Activated CD8-positive, alpha-beta memory T cell treated with anti-CD3 and anti-CD28 coated beads for 24 hours (primary cell): Measurements from ENCODE around the gene UFD1.
A peak's percentile ranks its signal among the peaks of the same experiment; 100 is the strongest.
"Not testable (repeated sequence)": the region's sequence is repeated elsewhere in the genome, so short reads cannot be mapped to it uniquely, and the experiment has no call there.

ENCODE experiments used
- DNase-seq: peaks from one replicate; pipeline ENCODE4 v3.0.0-alpha.2; 2020

UFD1 gene

DNA sequence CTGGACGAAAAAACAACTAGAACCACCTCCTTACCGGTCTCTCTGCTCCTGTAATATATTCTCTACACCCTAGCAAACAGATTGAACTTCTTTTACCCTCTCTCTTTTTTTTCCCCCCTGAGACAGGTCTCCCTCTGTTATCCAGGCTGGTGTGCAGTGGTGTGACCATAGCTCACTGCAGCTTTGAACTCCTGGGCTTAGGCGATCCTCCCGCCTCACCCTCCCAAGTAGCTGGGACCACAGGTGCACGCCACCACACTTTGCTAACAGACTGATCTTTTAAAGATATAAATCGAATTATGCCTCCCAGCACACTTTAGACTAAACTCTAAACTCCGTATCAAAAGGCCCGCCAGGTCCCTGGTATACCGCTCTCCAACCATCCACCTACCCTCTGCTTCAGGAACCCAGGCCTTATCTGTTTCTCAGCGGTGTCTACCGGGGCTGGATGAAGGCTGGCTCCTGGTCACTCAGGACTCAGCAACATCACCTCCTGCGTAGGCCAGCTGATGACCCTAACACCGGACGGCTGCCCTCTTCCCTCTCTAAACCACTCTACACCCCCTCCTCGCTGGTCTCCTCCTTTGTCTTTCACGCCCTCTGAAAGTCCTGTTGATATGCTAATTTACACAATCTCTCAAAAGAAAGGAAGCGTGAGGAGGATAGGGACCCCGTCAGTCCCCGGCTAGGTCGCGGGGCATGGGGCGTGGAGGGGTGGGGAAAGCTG lies 32.2 kb downstream of the UFD1 start:
- no peak for DNase-seq

GRCh38 chr22:19445279-19445982 lies 33.6 kb downstream of the UFD1 start:
- DNase-seq: not testable (repeated sequence)

GRCh38 chr22:19443544-19444211 lies 35.3 kb downstream of the UFD1 start:
- DNase-seq: no peak

DNA sequence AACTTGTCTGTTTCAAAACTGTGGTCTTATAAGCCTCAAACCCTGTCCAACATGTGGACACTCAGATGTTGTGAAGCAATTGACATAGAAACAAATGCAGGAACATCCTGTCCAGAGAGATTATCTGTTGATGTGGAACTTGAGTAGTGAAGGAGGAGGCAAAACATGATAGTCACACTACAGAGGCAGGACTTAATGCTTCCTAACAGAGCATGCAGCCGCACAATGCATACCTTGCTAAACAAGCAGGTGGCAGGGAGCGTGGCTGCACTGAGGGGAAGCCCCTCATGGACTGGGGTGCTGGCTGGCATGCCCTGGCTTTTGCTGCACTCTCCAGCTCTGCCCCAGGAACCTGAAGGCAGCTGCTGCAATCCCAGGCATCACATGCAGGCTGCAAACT lies 36.8 kb downstream of the UFD1 start:
- DNase-seq: no peak

GRCh38 chr22:19440411-19441195 lies 38.4 kb downstream of the UFD1 start:
- DNase-seq: peak; percentile 42

DNA sequence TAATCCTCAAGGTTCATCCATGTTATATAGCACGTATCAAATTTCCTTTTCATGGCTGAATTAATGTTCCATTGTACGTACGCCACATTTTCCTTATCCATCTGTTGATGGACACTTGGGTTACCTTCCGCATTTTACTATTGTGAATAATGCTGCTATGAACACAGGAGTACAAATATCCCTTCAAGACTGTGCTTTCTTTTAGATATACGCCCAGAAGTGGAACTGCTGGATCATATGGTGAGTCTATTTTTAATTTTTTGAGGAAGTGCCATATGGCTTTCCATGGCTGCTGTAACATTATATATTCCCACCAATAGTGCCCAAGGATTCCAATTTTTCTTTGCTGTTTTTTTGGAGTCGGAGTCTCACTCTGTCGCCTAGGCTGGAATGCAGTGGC lies 40.7 kb downstream of the UFD1 start:
- no peak for DNase-seq

DNA sequence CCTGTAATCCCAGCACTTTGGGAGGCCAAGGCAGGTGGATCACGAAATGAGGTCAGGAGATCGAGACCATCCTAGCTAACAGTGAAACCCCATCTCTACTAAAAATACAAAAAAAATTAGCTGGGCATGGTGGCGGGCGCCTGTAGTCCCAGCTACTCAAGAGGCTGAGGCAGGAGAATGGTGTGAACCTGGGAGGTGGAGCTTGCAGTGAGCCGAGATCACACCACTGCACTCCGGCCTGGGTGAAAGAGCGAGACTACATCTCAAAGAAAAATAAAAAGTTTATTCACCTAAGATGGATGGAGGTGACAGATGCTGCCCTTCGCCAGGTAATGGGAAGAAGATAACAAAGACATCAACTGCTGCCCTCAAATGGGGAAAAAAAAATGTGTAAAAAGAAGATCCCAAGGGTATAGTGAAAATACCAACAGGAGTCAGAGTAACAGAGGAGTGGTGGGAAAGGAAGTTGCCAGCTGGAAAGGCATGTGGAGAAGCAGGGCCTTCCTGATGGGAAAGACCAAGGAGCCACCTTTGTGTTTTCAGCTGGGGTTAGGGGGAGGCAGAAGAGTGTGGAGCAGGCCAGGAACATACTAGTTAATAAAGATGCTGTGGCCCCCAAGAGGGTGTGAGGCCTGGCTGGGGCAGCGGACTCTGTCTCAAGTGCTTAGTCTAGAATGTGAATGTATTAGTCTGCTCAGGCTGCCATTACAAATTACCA lies 42.4 kb downstream of the UFD1 start:
- not testable (repeated sequence) for DNase-seq

GRCh38 chr22:19434829-19435580 lies 44.0 kb downstream of the UFD1 start:
- no peak for DNase-seq

DNA sequence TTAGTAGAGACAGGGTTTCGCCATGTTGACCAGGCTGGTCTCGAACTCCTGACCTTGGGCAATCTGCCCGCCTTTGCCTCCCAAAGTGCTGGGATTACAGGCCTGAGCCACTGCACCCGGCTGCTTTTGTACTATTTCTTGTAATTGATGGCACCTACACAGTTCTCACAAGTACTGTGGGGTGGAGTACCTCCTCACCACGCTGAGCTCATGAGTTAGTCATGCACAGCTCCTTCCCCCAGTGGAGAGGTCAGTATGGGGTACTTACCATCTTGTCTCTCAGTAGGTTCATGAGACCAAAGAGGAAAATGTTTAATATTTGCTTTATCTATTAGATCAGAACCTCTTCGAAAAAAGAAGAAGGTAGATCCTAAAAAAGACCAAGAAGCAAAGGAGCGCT lies 44.6 kb downstream of the UFD1 start:
- no peak for DNase-seq

DNA sequence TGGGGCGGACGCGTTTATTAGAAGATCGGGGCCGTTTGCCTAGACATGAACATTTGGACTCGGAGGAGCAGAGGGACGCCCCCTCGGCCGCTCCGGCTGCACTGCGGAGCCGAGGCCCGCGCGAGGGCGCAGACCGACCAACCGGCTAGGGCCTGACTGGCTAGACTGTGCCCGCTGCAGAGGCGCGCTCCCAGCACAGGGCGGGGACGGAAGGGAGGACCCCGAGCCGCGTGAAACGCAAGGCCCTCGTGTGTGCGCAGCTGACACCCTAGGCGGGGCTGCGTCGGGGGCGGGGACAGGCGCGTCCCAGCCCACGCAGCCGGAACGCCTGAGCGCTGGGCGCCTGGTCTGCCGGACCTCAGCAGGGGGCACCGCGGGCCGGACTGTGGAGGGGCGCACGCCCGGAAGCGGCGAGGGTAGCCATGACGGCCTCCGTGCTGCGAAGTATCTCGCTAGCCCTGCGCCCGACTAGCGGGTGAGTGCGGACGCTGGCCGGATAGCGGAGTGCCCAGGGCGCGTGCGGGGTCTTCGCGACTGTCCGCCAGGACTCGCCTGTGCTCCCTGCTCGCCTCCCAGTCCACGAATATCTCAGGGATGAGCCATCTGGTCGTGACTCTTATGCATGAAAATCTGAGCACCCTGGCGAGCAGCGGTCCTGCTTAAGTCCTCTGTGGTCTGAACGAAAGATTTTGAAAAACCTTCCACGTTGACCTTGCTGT lies 46.7 kb downstream of the UFD1 start, which contains the start of gene MRPL40:
TSS of gene MRPL40 (plus strand) at position 413 of the 719 bp plus-strand sequence. CDS start at position 423, 10 bp downstream.
- peak; percentile 96 for DNase-seq

DNA sequence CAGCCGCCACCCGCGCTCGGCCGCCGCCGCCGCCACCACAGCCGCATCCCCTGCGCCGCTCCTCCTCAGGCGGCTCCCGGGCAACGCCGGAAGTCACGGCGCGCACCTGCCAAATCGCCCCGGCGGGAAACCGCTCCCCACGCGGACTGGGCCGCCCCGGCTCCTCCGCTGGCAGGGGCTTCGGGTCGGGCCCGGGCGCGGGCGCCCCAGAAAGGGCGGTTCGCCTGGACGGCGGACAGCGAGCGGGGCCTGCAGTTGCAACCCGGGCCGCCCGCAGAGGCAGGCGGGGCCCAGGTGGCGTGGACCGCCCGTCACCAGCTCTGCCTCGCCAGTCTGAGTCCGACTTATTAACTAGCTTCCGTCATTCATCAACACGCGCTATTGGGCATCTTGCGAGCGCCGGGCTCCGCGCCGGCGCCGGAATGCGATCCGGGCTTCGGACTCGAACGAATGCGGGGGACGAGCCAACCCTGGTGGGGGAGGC lies 47.3 kb downstream of the UFD1 start, which contains the start of gene HIRA:
TSS of gene HIRA (minus strand) at position 85 of the 484 bp plus-strand sequence. CDS start 257 bp downstream, outside the sequence.
- DNase-seq: peak; percentile 98

DNA sequence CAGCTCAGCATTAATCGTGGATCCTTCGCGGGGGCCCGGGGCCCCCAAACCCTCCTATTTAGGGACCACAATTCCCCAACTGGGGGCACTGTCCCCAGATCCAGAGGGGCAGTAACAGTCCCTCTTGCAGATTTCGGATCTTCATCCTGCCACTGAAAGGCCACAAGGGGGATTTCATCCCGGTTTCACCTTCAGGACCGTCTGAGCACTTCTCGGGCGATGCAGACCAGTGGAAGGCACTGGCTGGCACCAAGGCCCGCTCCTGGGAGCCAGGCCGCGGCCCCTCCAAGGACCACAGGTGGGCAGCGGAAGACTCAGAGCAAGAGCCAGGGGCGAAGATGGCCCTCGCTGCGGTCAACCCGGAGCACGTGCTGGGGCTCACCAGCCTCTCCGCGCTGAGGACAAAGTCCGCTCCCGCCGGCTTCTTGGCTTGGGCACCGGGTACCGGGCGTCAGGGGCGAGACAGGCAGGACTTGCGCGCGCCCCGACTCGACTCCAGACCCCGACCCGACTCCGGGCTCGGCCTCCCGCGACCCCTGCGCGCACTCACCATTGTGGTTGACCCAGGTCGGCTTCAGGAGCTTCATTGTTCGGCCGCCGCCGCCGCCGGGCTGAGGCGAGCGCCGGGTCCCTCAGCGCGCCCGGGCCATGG lies 48.0 kb downstream of the UFD1 start:
- peak; percentile 70 for DNase-seq

- DNase-seq: peak; percentile 66
Measured at GRCh38 chr22:19429950-19430889, 48.8 kb downstream of the UFD1 start.

DNA sequence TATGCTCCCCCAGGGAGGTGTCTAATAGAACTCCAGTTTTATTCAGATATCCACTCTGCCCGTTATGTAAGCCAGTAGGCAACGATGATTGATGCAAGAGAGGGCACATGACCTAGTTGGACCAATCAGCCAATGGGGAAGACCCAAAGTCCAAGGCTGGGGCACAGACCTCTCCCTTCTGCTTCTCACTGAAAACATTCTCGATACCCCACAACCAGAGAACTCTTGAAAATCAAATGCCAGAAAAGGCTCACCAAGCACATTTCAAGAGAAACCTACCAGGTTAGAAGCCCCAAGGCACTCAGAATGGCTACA lies 54.9 kb downstream of the UFD1 start:
- DNase-seq: no peak

DNA sequence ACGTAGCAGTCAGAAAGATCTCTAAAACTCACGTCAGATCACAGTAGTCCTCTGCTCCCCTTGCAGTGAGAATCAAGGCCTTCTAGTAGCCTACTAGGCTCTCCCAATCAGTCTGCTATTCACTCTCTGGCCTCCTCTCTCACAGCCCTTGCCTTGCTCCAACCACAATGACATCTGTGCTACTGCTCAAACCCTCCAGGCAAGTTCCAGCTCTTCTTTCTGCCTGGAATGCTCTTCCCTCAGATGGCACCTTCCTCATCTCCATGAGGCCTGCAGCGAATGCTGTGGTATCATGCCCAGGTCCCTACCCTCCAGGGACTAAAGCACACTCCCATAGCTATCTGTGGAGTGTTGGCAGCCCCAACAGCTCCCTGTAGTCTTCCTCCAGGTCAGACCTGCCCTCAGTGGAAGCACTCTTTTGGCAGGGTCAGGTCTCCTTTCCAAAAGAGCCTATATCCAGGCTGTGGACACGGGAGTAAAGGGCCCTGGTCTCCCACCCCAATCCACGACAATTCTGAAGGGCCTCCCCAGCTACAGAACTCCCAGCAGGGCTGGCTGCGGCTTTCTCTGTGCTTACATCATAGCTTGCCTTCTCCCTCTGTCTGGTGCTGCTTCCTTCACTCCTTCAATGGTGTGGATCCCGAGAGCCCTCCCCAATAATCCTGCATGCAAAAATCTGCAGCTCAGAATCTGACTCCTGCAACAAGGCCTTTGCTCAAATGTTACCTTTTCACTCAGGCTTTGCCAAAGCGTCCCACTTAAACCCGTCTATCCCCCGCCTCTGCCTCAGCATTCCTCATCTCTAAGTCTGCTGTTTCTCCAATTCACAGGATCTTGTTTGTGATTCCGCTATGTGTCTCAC lies 56.3 kb downstream of the UFD1 start:
- DNase-seq: no peak

- DNase-seq: no peak
Measured at GRCh38 chr22:19420321-19420720, 58.7 kb downstream of the UFD1 start.

DNA sequence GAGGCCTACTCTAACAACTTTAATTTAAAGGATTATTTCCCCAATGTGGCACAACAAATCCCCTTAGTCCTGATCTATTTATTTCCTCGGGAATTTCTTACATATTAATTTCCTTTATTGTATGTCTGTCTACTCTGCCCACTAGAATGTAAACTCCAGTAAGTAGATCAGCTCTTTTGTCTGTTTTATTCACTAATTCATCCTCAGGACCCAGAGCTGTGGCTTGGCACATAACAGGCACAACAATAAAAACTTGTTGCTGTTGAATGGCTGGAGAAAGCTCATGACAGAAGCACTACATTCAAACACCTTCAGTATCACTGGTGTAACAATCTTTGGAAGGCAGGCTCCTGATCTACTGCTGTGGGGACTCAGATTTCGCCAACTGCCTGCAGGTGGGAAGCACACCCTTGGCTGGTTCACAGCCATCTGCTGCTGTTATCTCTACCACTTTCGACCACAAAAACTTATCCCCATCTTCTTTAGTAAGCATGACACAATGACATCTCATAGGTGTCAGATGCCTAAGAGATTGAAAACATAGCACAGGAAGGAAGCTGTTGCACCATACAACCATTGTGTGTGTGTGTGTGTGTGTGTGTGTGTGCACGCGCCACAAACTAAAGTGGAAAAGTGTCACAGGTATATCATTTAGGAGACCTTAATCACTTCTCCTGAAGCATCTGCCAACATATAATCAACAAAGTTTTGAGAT lies 59.4 kb downstream of the UFD1 start:
- peak; percentile 61 for DNase-seq
